Large intestine (tissue), 3 donors: Measurements from ENCODE around the gene CAPRIN1. TPM values are rescaled to one million over a fixed set of nuclear protein-coding genes. Genes with fewer than 3 reads are reported as not detected.
"Not testable (repeated sequence)": the region's sequence is repeated elsewhere in the genome, so short reads cannot be mapped to it uniquely, and the experiment has no call there.

Source experiments
- DNase-seq, 2 donors: peaks; one replicate each; pipeline versions ENCODE4 v3.0.0 to v3.0.0-alpha.2; 2013
- H3K27ac ChIP-seq: one replicate; pipeline ENCODE4 v1.5.1; 2013; ENCODE audit warnings: low read length
- H3K27me3 ChIP-seq: 2 replicates; pipeline ENCODE4 v1.6.1; 2013; ENCODE audit warnings: low read length; ENCODE audit not compliant: control insufficient read depth, insufficient read depth
- H3K36me3 ChIP-seq: 2 replicates; pipeline ENCODE4 v1.6.1; 2013; ENCODE audit warnings: low read length; ENCODE audit not compliant: control insufficient read depth, insufficient read depth
- H3K4me1 ChIP-seq: one replicate; pipeline ENCODE4 v1.6.1; 2013; ENCODE audit warnings: low read length; ENCODE audit not compliant: control insufficient read depth, insufficient read depth
- H3K4me3 ChIP-seq: one replicate; pipeline ENCODE4 v1.5.1; 2013; ENCODE audit warnings: low read length
- H3K9me3 ChIP-seq: one replicate; pipeline ENCODE4 v1.6.1; 2013; ENCODE audit warnings: mild to moderate bottlenecking, low read depth, low read length, moderate library complexity; ENCODE audit not compliant: control insufficient read depth
- WGBS: methylation state at CpG from one replicate; pipeline ENCODE4 v1.1.5; 2013; ENCODE audit warnings: low lambda C conversion rate; ENCODE audit not compliant: insufficient coverage; 5-methylcytosine and 5-hydroxymethylcytosine counted together
- polyA plus RNA-seq: library from polyadenylated mRNA; unstranded; fragments of 120-200 nt; gene quantifications from one replicate; pipeline ENCODE4 v1.2.1, GENCODE V29; 2013

The CAPRIN1 gene
- polyA plus RNA-seq, 1 donor: 162 TPM

- Histone ChIP-seq H3K9me3 (no peaks in the 10 kb centered on the region), H3K27me3 (no peaks in the 10 kb centered on the region), H3K4me1 (peaks cover 3% of the 10 kb centered on the region), H3K4me3 (no peak overlapping the region), H3K36me3 (no peaks in the 10 kb centered on the region), H3K27ac (no peak overlapping the region)
- no CpG with 5 or more reads among the region's 4 CpGs for WGBS
- no peak for DNase-seq
These were observed 2.5 kb upstream of the CAPRIN1 start for GRCh38 chr11:34049028-34049427.

DNA sequence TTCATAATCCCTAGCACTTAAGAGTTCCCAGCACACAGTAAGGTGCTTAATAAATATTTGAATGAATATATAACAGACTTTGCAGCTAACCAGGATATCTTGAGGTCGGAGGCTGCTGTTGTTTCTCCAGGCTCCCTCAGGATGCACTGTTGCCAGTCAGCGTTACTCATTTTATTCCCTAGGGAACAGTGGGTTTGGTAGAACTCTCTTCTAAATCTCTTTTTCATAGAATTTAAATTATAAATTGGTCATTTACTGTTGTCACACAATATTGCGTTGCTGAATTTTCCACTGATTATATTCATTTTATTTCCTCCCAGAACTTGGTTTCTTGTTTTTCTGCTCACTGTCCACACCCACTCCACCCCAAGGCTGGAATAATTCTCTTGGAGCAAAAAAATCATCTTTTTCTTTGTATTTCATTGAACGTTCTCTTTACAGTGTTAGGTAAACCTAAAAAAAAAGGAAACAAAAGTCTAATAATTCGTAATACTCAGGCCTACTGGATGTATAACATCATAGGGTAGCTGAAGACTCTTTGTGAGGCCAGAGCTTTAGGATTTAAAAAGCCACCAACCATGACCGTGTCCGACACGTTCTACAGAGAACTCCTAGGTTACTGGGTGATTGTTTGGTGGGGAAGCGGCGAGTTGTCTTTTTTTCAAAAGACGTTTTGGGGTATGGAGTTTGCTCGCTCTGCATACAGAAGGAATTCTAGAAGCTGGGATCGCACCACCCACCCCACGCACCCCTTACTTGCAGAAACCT lies 766 bp upstream of the CAPRIN1 start:
- 37% methylated on average over 3 of the region's 14 CpGs for whole genome bisulfite sequencing
- Histone ChIP-seq H3K27ac (peak overlapping the region; percentile 96), H3K4me1 (peaks cover 7% of the 10 kb centered on the region), H3K27me3 (no peaks in the 10 kb centered on the region), H3K4me3 (peak overlapping the region; percentile 71), H3K9me3 (no peaks in the 10 kb centered on the region), H3K36me3 (peaks cover 7% of the 10 kb centered on the region)
- no peak for DNase-seq

DNA sequence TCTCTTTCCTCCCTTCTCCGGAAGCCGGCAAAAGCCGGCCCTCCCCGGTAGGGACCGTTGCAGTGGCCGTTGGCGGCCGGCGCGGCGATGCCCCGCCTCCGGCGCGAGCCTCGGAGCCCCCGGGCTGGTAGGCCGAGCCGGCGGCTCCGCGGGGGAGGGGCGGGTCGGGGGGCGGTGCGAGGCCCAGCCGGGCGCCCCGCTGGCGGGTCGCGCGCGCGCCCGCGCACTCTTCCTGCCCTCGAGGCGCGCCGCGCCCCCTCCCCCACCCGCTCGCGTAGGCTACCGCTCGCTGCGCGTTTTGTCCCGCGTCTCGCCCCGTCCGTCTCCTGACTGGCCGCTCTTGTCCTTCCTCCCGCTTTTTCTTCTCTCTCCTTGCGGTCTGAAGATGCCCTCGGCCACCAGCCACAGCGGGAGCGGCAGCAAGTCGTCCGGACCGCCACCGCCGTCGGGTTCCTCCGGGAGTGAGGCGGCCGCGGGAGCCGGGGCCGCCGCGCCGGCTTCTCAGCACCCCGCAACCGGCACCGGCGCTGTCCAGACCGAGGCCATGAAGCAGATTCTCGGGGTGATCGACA lies 591 bp downstream of the CAPRIN1 start:
- WGBS: no CpG with 5 or more reads among the region's 82 CpGs
- Histone ChIP-seq H3K27ac (peak overlapping the region; percentile 97), H3K9me3 (no peaks in the 10 kb centered on the region), H3K27me3 (no peaks in the 10 kb centered on the region), H3K36me3 (peaks cover 7% of the 10 kb centered on the region), H3K4me1 (peaks cover 10% of the 10 kb centered on the region), H3K4me3 (peak overlapping the region; percentile 86)
- peak; percentile 93 to 94 for DNase-seq

DNA sequence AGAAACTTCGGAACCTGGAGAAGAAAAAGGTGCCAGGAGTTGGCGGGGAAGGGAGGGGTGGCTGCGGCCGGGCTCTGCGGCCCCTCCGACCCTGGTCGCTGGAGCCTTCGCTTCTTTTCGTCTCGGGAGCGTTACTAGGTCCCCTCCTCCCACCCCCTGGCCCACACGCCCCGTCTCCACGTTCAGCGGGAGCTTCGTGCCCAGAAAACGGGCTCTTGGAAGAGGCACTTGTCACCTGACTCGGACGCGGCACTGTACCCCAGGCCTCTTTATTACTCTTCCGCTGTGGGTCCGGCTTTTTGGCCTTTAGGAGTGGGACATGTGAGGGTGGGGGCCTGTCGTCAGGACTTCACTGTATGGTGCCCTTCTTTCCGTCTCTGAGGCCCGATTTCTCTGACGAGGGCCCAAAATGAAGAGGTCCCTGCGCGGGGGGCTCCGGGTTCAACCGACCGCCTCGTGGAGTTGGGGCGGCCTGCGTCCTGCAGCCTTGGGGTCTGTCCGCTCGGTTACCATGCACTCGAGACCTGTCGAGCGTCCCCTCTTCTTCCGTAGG lies 1.2 kb downstream of the CAPRIN1 start:
- no peaks in the 10 kb centered on the region for H3K27me3 ChIP-seq
- H3K9me3 ChIP-seq: no peaks in the 10 kb centered on the region
- H3K4me3 ChIP-seq: peak overlapping the region; percentile 86
- DNase-seq: peak; percentile 16 to 60
- no CpG with 5 or more reads among the region's 40 CpGs for WGBS
- H3K4me1 ChIP-seq: peaks cover 10% of the 10 kb centered on the region
- peak overlapping the region; percentile 97 for H3K27ac ChIP-seq
- H3K36me3 ChIP-seq: peaks cover 7% of the 10 kb centered on the region

- Histone ChIP-seq H3K27me3 (no peaks in the 10 kb centered on the region), H3K4me3 (peak overlapping the region; percentile 86), H3K36me3 (peaks cover 7% of the 10 kb centered on the region), H3K27ac (peak overlapping the region; percentile 97), H3K9me3 (no peaks in the 10 kb centered on the region), H3K4me1 (peaks cover 10% of the 10 kb centered on the region)
- 0% methylated on average over 1 of the region's 24 CpGs for WGBS
- DNase-seq: peak; percentile 71 to 86
These were observed 1.7 kb downstream of the CAPRIN1 start for GRCh38 chr11:34053161-34053686.

DNA sequence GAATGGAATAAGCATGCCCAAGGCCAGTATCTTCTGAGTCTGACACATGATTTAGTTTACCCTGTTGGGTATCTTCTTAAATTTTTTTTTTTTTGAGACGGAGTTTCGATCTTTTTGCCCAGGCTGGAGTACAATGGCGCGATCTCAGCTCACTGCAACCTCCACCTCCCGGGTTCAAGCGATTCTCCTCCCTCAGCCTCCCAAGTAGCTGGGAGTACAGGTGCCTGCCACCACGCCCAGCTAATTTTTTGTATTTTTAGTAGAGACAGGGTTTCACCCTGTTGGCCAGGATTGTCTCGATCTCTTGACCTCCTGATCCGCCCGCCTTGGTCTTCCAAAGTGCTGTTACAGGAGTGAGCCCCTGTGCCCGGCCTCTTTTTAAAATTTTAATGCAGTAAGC lies 2.8 kb downstream of the CAPRIN1 start:
- peak overlapping the region; percentile 86 for H3K4me3 ChIP-seq
- H3K27ac ChIP-seq, H3K27me3 ChIP-seq, H3K9me3 ChIP-seq, DNase-seq, H3K4me1 ChIP-seq, H3K36me3 ChIP-seq: not testable (repeated sequence)
- WGBS: 90% methylated on average over 2 of the region's 11 CpGs

- WGBS: no CpG with 5 or more reads among the region's 18 CpGs
- H3K9me3 ChIP-seq: no peaks in the 10 kb centered on the region
- no peaks in the 10 kb centered on the region for H3K27me3 ChIP-seq
- peaks cover 10% of the 10 kb centered on the region for H3K4me1 ChIP-seq
- H3K27ac ChIP-seq: no peak overlapping the region
- peaks cover 9% of the 10 kb centered on the region for H3K36me3 ChIP-seq
- H3K4me3 ChIP-seq: no peak overlapping the region
- DNase-seq: no peak
These were observed 3.9 kb downstream of the CAPRIN1 start for GRCh38 chr11:34055218-34056000.

DNA sequence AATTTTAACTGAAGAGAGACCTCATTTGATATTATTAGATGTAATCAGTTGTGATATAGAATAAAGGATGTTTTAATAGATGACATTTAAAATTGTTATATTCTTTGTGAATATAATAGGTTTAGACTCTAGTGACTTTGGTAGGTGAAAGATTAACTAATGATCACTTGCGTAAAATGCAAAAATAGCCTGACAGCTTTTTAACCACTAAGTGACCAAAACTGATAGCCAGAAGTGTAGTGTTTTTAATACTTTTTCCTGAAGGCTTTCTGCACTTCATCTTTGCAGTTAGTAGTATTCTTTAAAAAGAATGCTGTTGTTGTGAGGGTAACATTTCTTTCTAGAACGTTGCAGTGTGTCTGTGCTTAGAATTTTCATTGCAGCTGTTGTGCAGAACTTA lies 5.1 kb downstream of the CAPRIN1 start:
- no peak overlapping the region for H3K27ac ChIP-seq
- H3K36me3 ChIP-seq: peaks cover 14% of the 10 kb centered on the region
- no peaks in the 10 kb centered on the region for H3K9me3 ChIP-seq
- no peak for DNase-seq
- H3K4me1 ChIP-seq: peaks cover 6% of the 10 kb centered on the region
- WGBS: 14% methylated on average over 2 of the region's 2 CpGs
- H3K27me3 ChIP-seq: no peaks in the 10 kb centered on the region
- H3K4me3 ChIP-seq: no peak overlapping the region

- H3K27me3 ChIP-seq: no peaks in the 10 kb centered on the region
- H3K27ac ChIP-seq: peak overlapping the region; percentile 6
- DNase-seq: peak in 1 of 2 donors; percentile 29
- H3K9me3 ChIP-seq: no peaks in the 10 kb centered on the region
- no peak overlapping the region for H3K4me3 ChIP-seq
- H3K36me3 ChIP-seq: peaks cover 24% of the 10 kb centered on the region
- H3K4me1 ChIP-seq: peaks cover 9% of the 10 kb centered on the region
- no CpG with 5 or more reads among the region's 2 CpGs for WGBS
These were observed 11.7 kb downstream of the CAPRIN1 start for GRCh38 chr11:34063061-34063795.
